ENCODE results near the gene MPRIP. TPM values are rescaled to one million over a fixed set of nuclear protein-coding genes. Genes with fewer than 3 reads are reported as not detected.

MPRIP gene
- polyA plus RNA-seq, 1 of the 3 experiments (the other 2 are of a cell fraction), result 64.4 TPM

- no peak for TF ChIP-seq MEF2A (IDR thresholded peaks at IDR 0.05; ENCODE audit: borderline replicate concordance, low read depth)
- no peak for TF ChIP-seq FOXM1 (IDR thresholded peaks at IDR 0.05; ENCODE audit: low read depth)
- TF ChIP-seq REST (IDR thresholded peaks at IDR 0.05; ENCODE audit: low read depth, low read length), result no peak
- TF ChIP-seq FOXJ3 (CRISPR knock-in tag; IDR thresholded peaks at IDR 0.05), result no peak
- TF ChIP-seq TAF1 (IDR thresholded peaks at IDR 0.05; ENCODE audit: borderline replicate concordance, low read depth, low read length), result no peak
- TF ChIP-seq EP300 (IDR thresholded peaks at IDR 0.05; ENCODE audit: borderline replicate concordance in 1 of 2, low read depth in 1 of 2, low read length in 1 of 2), result no peak
- no peak for TF ChIP-seq POLR2AphosphoS5 (IDR thresholded peaks at IDR 0.05; ENCODE audit: low read depth, low read length)
- no peak for TF ChIP-seq NFIC (IDR thresholded peaks at IDR 0.05; ENCODE audit: borderline replicate concordance)
These were observed 14.7 kb upstream of the MPRIP start (continued) for GRCh38 chr17:17027442-17028058.

GRCh38 chr17:17028059-17028877 is 14.0 kb upstream of the MPRIP start:
- ChIA-PET CTCF (interaction anchor here (0.8 to 0.9 kb wide), 2 partner anchors 9 to 106 kb away, joined by 3 read pairs; no protein-coding TSS in a partner anchor), POLR2A (no interaction called here)
- H2AFZ ChIP-seq (ENCODE audit: low read depth), result no peak overlapping the region
- TF ChIP-seq RCOR1 (IDR thresholded peaks at IDR 0.05; ENCODE audit: low read length) (0 out of 2 replicates have a peak, but pooled peaks have one; percentile 18), FOXM1 (IDR thresholded peaks at IDR 0.05; ENCODE audit: low read depth) (no peak), TCF12 (IDR thresholded peaks at IDR 0.05) (no peak), EP300 (IDR thresholded peaks at IDR 0.05; ENCODE audit: borderline replicate concordance in 1 of 2, low read depth in 1 of 2, low read length in 1 of 2) (peak in 1 of 2 experiments; percentile 14; a peak in 1 of 4 replicates)
- peak overlapping the region in 1 of 2 experiments; percentile 69; a peak in 1 of 4 replicates for H3K27ac ChIP-seq (ENCODE audit: low read depth in 2 of 2, low read length in 1 of 2)
- no peak overlapping the region for H3K9ac ChIP-seq
- no peaks in the 10 kb centered on the region for H3K27me3 ChIP-seq (ENCODE audit: insufficient read depth)
- H3K9me2 ChIP-seq, result no peaks in the 10 kb centered on the region
- no peak overlapping the region for H3K4me3 ChIP-seq (ENCODE audit: low read depth in 2 of 2, low read length in 1 of 2)
- no peaks in the 10 kb centered on the region for H3K36me3 ChIP-seq (replicated peaks in 1 of 2; ENCODE audit: control insufficient read depth in 1 of 2, insufficient read depth in 2 of 2, low read length in 1 of 2)
- peaks cover 9 to 65% of the 10 kb centered on the region in 2 experiments; a peak in 3 of 4 replicates for H3K4me1 ChIP-seq (ENCODE audit: control insufficient read depth in 1 of 2, insufficient read depth in 2 of 2, low read depth in 1 of 2, low read length in 1 of 2)
- H3K9me3 ChIP-seq, result no peaks in the 10 kb centered on the region
- H3K4me2 ChIP-seq, result no peak overlapping the region
- H3F3A ChIP-seq (replicated peaks; ENCODE audit: insufficient read depth), result no peaks in the 10 kb centered on the region
- WGBS (ENCODE audit: low lambda C conversion rate), result 79% methylated on average over 9 of the region's 12 CpGs
- DNase-seq, result peak; percentile 30
- no peaks in the 10 kb centered on the region for H3K79me2 ChIP-seq (ENCODE audit: insufficient read depth)
- H4K20me1 ChIP-seq (ENCODE audit: insufficient read depth), result no peaks in the 10 kb centered on the region
